Panc1 (cell line): Measurements from ENCODE around the gene BEND3. TPM values are rescaled to one million over a fixed set of nuclear protein-coding genes. Genes with fewer than 3 reads are reported as not detected.

Source experiments
- ATAC-seq: fragments of 200-7000 bp; cut with Tn5 transposase; 2 replicates; pipeline ENCODE4 v1.9.1; 2020; ENCODE audit warnings: mild to moderate bottlenecking, moderate library complexity
- BruUV-seq: library from RNA; stranded (reverse); fragments of 400-500 nt; replicated peaks from 2 replicates; lab custom pipeline; 2021; lab: Mats Ljungman, UMichigan
- CTCF ChIA-PET: fragments of 300-600 bp; sonication (Branson Sonifier 250); formaldehyde crosslinking; loops from one replicate; lab custom pipeline; 2022; ENCODE audit warnings: antibody characterized with exemption; lab: Charles Lee
- POLR2A ChIA-PET: fragments of 300-600 bp; sonication (Branson Sonifier 250); formaldehyde crosslinking; loops from one replicate; lab custom pipeline; 2022; ENCODE audit warnings: antibody characterized with exemption; lab: Charles Lee
- DNase-seq: peaks from one replicate; pipeline ENCODE4 v3.0.0-alpha.2; 2010; ENCODE audit warnings: low read depth, low spot score
- H3K27ac ChIP-seq: 2 replicates; pipeline ENCODE4 v1.5.1; 2011; ENCODE audit warnings: mild to moderate bottlenecking, low read length, inconsistent platforms
- H3K27me3 ChIP-seq: fragments of 200-500 bp; sonication (Bioruptor generic); 2 replicates; pipeline ENCODE4 v1.6.0; 2014; ENCODE audit warnings: low read length, inconsistent platforms; ENCODE audit not compliant: control insufficient read depth, insufficient read depth
- H3K36me3 ChIP-seq: fragments of 200-500 bp; sonication (Bioruptor generic); 2 replicates; pipeline ENCODE4 v1.5.1; 2014; ENCODE audit warnings: inconsistent platforms, mild to moderate bottlenecking, low read length, moderate library complexity; ENCODE audit not compliant: control insufficient read depth, insufficient read depth
- H3K4me1 ChIP-seq: 2 replicates; pipeline ENCODE4 v1.5.1; 2011; ENCODE audit warnings: inconsistent platforms, mild to moderate bottlenecking, low read length, moderate library complexity; ENCODE audit not compliant: control insufficient read depth, insufficient read depth
- H3K4me3 ChIP-seq, 2 experiments: 2 replicates each; pipeline ENCODE4 v1.5.1; 2011 to 2012; ENCODE audit warnings: low read depth in 2 of 2, low read length in 2 of 2, mild to moderate bottlenecking in 2 of 2, inconsistent platforms in 1 of 2, moderate library complexity in 1 of 2
- H3K9me3 ChIP-seq: fragments of 200-500 bp; sonication (Bioruptor generic); 2 replicates; pipeline ENCODE4 v1.5.1; 2014; ENCODE audit warnings: low read depth, mild to moderate bottlenecking, inconsistent platforms, low read length, moderate library complexity; ENCODE audit not compliant: control insufficient read depth, insufficient read depth
- CTCF ChIP-seq: fragments of 450-650 bp; IDR thresholded peaks from 2 replicates; pipeline ENCODE4 v1.5.1; 2017; ENCODE audit warnings: mild to moderate bottlenecking
- POLR2AphosphoS5 ChIP-seq: IDR thresholded peaks from 2 replicates; pipeline ENCODE4 v1.6.1; 2012; ENCODE audit warnings: mild to moderate bottlenecking, low read depth, low read length, moderate library complexity
- SIN3A ChIP-seq: IDR thresholded peaks from 2 replicates; pipeline ENCODE4 v1.6.1; 2012; ENCODE audit warnings: low read depth, mild to moderate bottlenecking, low read length, moderate library complexity, borderline replicate concordance; ENCODE audit not compliant: insufficient read depth
- TCF7L2 ChIP-seq: IDR thresholded peaks from 2 replicates; pipeline ENCODE4 v1.6.1; 2011; ENCODE audit warnings: mild to moderate bottlenecking, low read depth, low read length, inconsistent platforms
- in situ Hi-C: cut with HindIII; loops from 2 replicates; pipeline ENCODE4 v1.10.0; 2016; ENCODE audit warnings: low sequenced_read_pairs, low pct_unique_long_range_greater_than_20kb
- intact Hi-C: fragments of 100-400 bp; cut with micrococcal nuclease; formaldehyde crosslinking; loops from one replicate; pipeline ENCODE4 v1.10.0; 2022; ENCODE audit not compliant: unreplicated experiment
- total RNA-seq: library from RNA; stranded (reverse); gene quantifications from one replicate; pipeline ENCODE4 v1.2.1, GENCODE V29; 2021; ENCODE audit not compliant: unreplicated experiment
- TF ChIP-seq, protein P1 (sequence below), 2 experiments: IDR thresholded peaks; 2 replicates each; pipeline ENCODE4 v1.6.1; 2011 to 2012; ENCODE audit warnings: low read depth in 2 of 2, control low read depth in 1 of 2, low read length in 1 of 2, mild to moderate bottlenecking in 1 of 2, moderate library complexity in 1 of 2; ENCODE audit not compliant: insufficient read depth in 1 of 2

The BEND3 gene
- total RNA-seq, 1 experiment from 2014 or later = 9.9 TPM

GRCh38 chr6:107069631-107070548 is 45.4 kb downstream of the BEND3 start:
- intact Hi-C loops = no loop called here
- ATAC-seq (no peak), DNase-seq (no peak)
- H3K4me3 ChIP-seq = no peak overlapping the region
- H3K27me3 ChIP-seq = no peaks in the 10 kb centered on the region
- no peaks in the 10 kb centered on the region for H3K9me3 ChIP-seq
- no peak for TF ChIP-seq SIN3A
- in situ Hi-C loops = no loop called here
- ChIA-PET CTCF (no interaction called here), POLR2A (no interaction called here)
- no peak overlapping the region for H3K27ac ChIP-seq
- no TSS peak for BruUV-seq
- H3K36me3 ChIP-seq = no peaks in the 10 kb centered on the region
- H3K4me1 ChIP-seq = no peaks in the 10 kb centered on the region

DNA sequence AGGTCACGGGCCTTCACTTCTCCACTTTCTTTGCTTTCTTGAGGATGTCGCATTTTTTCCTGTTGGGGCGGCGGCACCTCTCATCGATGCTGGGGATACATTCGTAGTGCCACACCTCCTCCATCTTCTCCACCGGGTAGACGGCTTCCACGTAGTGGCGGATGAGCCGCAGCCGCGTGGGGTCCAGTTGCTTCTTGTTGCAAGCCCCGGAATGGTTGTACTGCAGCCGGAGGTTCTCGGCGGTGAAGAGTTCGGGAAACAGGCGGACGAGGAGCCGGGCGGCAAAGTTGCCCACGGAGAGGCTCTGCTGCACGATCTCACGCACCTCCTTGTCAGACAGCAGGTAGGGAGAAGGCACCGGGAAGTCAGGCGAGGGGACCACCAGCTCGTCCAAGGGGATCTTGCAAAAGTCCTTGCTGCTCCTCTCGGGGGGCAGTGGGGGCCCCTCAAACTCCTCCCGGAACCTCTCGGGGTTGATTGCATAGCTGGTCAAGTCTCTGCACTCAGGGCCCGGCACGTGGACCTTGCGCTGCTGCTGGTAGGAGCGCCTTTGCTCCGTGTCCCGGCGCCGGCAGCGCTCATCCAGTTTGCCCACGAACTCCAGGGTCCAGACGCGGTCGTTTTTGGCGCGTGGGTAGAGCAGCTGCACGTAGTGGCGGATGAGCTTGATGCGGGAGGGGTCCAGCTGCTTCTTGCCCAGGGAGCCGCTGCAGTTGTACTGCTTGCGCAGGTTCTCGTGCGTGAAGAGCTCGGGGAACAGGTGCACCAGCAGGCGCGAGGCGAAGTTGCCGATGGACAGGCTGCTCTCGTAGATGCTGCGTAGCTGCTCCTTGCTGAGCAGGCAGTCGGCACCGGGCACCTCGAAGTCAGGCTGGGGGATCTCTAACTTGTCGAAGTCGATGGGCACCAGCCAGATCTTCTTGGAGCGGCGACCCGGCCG is 46.4 kb downstream of the BEND3 start:
- ATAC-seq (no peak), DNase-seq (no peak)
- ChIA-PET POLR2A (no interaction called here), CTCF (no interaction called here)
- Histone ChIP-seq H3K27ac (no peak overlapping the region), H3K27me3 (no peaks in the 10 kb centered on the region), H3K4me1 (no peaks in the 10 kb centered on the region), H3K9me3 (no peaks in the 10 kb centered on the region), H3K4me3 (no peak overlapping the region), H3K36me3 (no peaks in the 10 kb centered on the region)
- no TSS peak for BruUV-seq
- TF ChIP-seq SIN3A (no peak), POLR2AphosphoS5 (no peak), CTCF (no peak), TCF7L2 (no peak)
- TF ChIP-seq, protein P1, sequence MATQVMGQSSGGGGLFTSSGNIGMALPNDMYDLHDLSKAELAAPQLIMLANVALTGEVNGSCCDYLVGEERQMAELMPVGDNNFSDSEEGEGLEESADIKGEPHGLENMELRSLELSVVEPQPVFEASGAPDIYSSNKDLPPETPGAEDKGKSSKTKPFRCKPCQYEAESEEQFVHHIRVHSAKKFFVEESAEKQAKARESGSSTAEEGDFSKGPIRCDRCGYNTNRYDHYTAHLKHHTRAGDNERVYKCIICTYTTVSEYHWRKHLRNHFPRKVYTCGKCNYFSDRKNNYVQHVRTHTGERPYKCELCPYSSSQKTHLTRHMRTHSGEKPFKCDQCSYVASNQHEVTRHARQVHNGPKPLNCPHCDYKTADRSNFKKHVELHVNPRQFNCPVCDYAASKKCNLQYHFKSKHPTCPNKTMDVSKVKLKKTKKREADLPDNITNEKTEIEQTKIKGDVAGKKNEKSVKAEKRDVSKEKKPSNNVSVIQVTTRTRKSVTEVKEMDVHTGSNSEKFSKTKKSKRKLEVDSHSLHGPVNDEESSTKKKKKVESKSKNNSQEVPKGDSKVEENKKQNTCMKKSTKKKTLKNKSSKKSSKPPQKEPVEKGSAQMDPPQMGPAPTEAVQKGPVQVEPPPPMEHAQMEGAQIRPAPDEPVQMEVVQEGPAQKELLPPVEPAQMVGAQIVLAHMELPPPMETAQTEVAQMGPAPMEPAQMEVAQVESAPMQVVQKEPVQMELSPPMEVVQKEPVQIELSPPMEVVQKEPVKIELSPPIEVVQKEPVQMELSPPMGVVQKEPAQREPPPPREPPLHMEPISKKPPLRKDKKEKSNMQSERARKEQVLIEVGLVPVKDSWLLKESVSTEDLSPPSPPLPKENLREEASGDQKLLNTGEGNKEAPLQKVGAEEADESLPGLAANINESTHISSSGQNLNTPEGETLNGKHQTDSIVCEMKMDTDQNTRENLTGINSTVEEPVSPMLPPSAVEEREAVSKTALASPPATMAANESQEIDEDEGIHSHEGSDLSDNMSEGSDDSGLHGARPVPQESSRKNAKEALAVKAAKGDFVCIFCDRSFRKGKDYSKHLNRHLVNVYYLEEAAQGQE (IDR thresholded peaks at IDR 0.05; ENCODE audit: insufficient read depth in 1 of 2, low read depth in 2 of 2, low read length in 1 of 2) = no peak
- intact Hi-C loops (no loop called here), in situ Hi-C loops (no loop called here)
